T-helper 2 cell (primary cell): ENCODE data around the gene ZNF618.

Source experiments
- DNase-seq, 5 experiments: peaks; one replicate each; pipeline versions ENCODE4 v3.0.0 to v3.0.0-alpha.2; 2012 to 2022

Gene ZNF618

GRCh38 chr9:114086607-114087006 lies 210.5 kb downstream of the ZNF618 start:
- no peak for DNase-seq

GRCh38 chr9:114087721-114088120 lies 211.6 kb downstream of the ZNF618 start:
- no peak for DNase-seq

- no peak for DNase-seq
Measured at GRCh38 chr9:114088571-114089170, 212.6 kb downstream of the ZNF618 start.

- no peak for DNase-seq
Measured at GRCh38 chr9:114089206-114089840, 213.2 kb downstream of the ZNF618 start.

- DNase-seq: no peak
Measured at GRCh38 chr9:114090798-114091197, 214.7 kb downstream of the ZNF618 start.

- no peak for DNase-seq
Measured at GRCh38 chr9:114091711-114092110, 215.6 kb downstream of the ZNF618 start.

- no peak for DNase-seq
Measured at GRCh38 chr9:114092336-114092735, 216.2 kb downstream of the ZNF618 start.

- no peak for DNase-seq
Measured at GRCh38 chr9:114093031-114093471, 216.9 kb downstream of the ZNF618 start.

- DNase-seq: no peak
Measured at GRCh38 chr9:114093761-114094505, 217.8 kb downstream of the ZNF618 start.

GRCh38 chr9:114094971-114095370 lies 218.9 kb downstream of the ZNF618 start:
- DNase-seq: no peak

- no peak for DNase-seq
Measured at GRCh38 chr9:114096041-114096511, 220.0 kb downstream of the ZNF618 start.

GRCh38 chr9:114096866-114097612 lies 220.9 kb downstream of the ZNF618 start:
- DNase-seq: no peak

GRCh38 chr9:114097613-114098020 lies 221.5 kb downstream of the ZNF618 start:
- no peak for DNase-seq

- no peak for DNase-seq
Measured at GRCh38 chr9:114098021-114098935, 222.2 kb downstream of the ZNF618 start.

- no peak for DNase-seq
Measured at GRCh38 chr9:114098936-114099668, 223.0 kb downstream of the ZNF618 start, which contains the start of gene KIF12. Gene KIF12 (minus strand): TSS chr9:114099292. CDS start chr9:114099276, 16 bp downstream.

GRCh38 chr9:114099669-114100270 lies 223.7 kb downstream of the ZNF618 start:
- DNase-seq: no peak

- no peak for DNase-seq
Measured at GRCh38 chr9:114100536-114100935, 224.4 kb downstream of the ZNF618 start.

- no peak for DNase-seq
Measured at GRCh38 chr9:114102484-114102883, 226.4 kb downstream of the ZNF618 start.

- DNase-seq: no peak
Measured at GRCh38 chr9:114105236-114105635, 229.1 kb downstream of the ZNF618 start.
